HepG2 (cell line): ENCODE results near the gene DQX1. TPM values are rescaled to one million over a fixed set of nuclear protein-coding genes. Genes with fewer than 3 reads are reported as not detected.

ENCODE experiments used
- ATAC-seq: fragments of 200-7000 bp; cut with Tn5 transposase; 3 replicates; pipeline ENCODE4 v1.9.1; 2020; ENCODE audit warnings: mild to moderate bottlenecking, moderate library complexity
- BruUV-seq: library from RNA; stranded (reverse); fragments of 400-500 nt; replicated peaks from 2 replicates; lab custom pipeline; 2021; lab: Mats Ljungman, UMichigan
- CTCF ChIA-PET: fragments of 300-600 bp; formaldehyde crosslinking; extraction: SDS; loops from one replicate; lab custom pipeline; 2021; ENCODE audit warnings: low total read pairs, inconsistent platforms, low intra/inter-chr PET ratio; lab: Yijun Ruan, JAX
- POLR2A ChIA-PET: fragments of 350-600 bp; sonication (Branson Sonifier 250); formaldehyde crosslinking; loops from one replicate; lab custom pipeline; 2020; ENCODE audit warnings: antibody characterized with exemption, inconsistent platforms; lab: Yijun Ruan, JAX
- DNase-seq: peaks from one replicate; pipeline ENCODE4 v3.0.0-alpha.2; 2015; ENCODE audit warnings: low spot score
- FAIRE-seq: peaks from 3 replicates; lab custom pipeline; 2011; peaks lifted over from hg19 to GRCh38; lab: Jason Lieb, UNC
- H2AFZ ChIP-seq: one replicate; pipeline ENCODE4 v1.6.1; 2011; ENCODE audit warnings: low read length, inconsistent platforms
- H3K27ac ChIP-seq: fragments of 300-600 bp; 3 replicates; pipeline ENCODE4 v1.8.0; 2011; ENCODE audit warnings: mixed run types, mild to moderate bottlenecking, mixed read lengths, low read length, inconsistent platforms; ENCODE audit not compliant: insufficient read depth; ENCODE audit errors: extremely low read length
- H3K27me3 ChIP-seq, 2 experiments: fragments of 200-600 bp in 1 of 2; 2 replicates in 1 of 2; 3 replicates in 1 of 2; pipeline versions ENCODE4 v1.6.0 to v1.8.0; 2011; ENCODE audit warnings: low read length in 2 of 2, mild to moderate bottlenecking in 2 of 2, moderate library complexity in 2 of 2, inconsistent platforms in 1 of 2; ENCODE audit not compliant: insufficient read depth in 2 of 2, control insufficient read depth in 1 of 2
- H3K36me3 ChIP-seq, 2 experiments: fragments of 200-600 bp in 1 of 2; replicated peaks in 1 of 2; 2 replicates in 1 of 2; 3 replicates in 1 of 2; pipeline versions ENCODE4 v1.5.1 to v1.8.0; 2011; ENCODE audit warnings: low read length in 2 of 2, inconsistent platforms in 1 of 2; ENCODE audit not compliant: insufficient read depth in 2 of 2, control insufficient read depth in 1 of 2
- H3K4me1 ChIP-seq: 2 replicates; pipeline ENCODE4 v1.5.1; 2012; ENCODE audit warnings: low read length, inconsistent platforms; ENCODE audit not compliant: insufficient read depth
- H3K4me2 ChIP-seq: 2 replicates; pipeline ENCODE4 v1.6.0; 2011; ENCODE audit warnings: low read depth, low read length, inconsistent platforms
- H3K4me3 ChIP-seq, 3 experiments: fragments of 200-600 bp in 1 of 3; sonication (generic), shearing (Covaris generic) in 1 of 3; replicated peaks in 1 of 3; 2 replicates each; pipeline ENCODE4 v1.5.1; 2011 to 2016; ENCODE audit warnings: low read length in 3 of 3, inconsistent platforms in 2 of 3, low read depth in 2 of 3, mild to moderate bottlenecking in 2 of 3, control low read depth in 1 of 3, mixed read lengths in 1 of 3; ENCODE audit not compliant: insufficient read depth in 1 of 3
- H3K79me2 ChIP-seq: one replicate; pipeline ENCODE4 v1.6.1; 2011; ENCODE audit warnings: low read length, inconsistent platforms; ENCODE audit not compliant: insufficient read depth
- H3K9ac ChIP-seq: 2 replicates; pipeline ENCODE4 v1.6.0; 2011; ENCODE audit warnings: mild to moderate bottlenecking, low read depth, low read length, inconsistent platforms; ENCODE audit not compliant: insufficient read depth
- H3K9me3 ChIP-seq: 2 replicates; pipeline ENCODE4 v1.5.1; 2012; ENCODE audit warnings: mild to moderate bottlenecking, low read length
- H4K20me1 ChIP-seq: 2 replicates; pipeline ENCODE4 v1.6.0; 2011; ENCODE audit warnings: inconsistent platforms, mild to moderate bottlenecking, low read length, moderate library complexity; ENCODE audit not compliant: insufficient read depth
- AFF4 ChIP-seq: sonication (generic); formaldehyde crosslinking; IDR thresholded peaks from 2 replicates; pipeline ENCODE4 v1.4.0; 2020; ENCODE audit warnings: missing genetic modification reagents
- CHD4 ChIP-seq: fragments of 200-600 bp; sonication (generic); IDR thresholded peaks from 2 replicates; pipeline ENCODE4 v1.7.0; 2017; ENCODE audit warnings: mild to moderate bottlenecking, low read length, borderline replicate concordance
- ETV5 ChIP-seq: IDR thresholded peaks from 2 replicates; pipeline ENCODE4 v1.6.1; 2018; ENCODE audit warnings: missing biosample characterization, missing genetic modification reagents, inconsistent platforms, borderline replicate concordance
- MEIS1 ChIP-seq: sonication (generic); formaldehyde crosslinking; IDR thresholded peaks from 2 replicates; pipeline ENCODE4 v1.9.0; 2021; ENCODE audit warnings: mild to moderate bottlenecking, missing genetic modification reagents, moderate library complexity, borderline replicate concordance
- MIER2 ChIP-seq: IDR thresholded peaks from 2 replicates; pipeline ENCODE4 v1.6.1; 2016; ENCODE audit warnings: missing biosample characterization, missing genetic modification reagents
- POGK ChIP-seq: sonication (generic); formaldehyde crosslinking; conservative IDR thresholded peaks from 2 replicates; pipeline ENCODE4 v1.8.0; 2022; ENCODE audit warnings: mild to moderate bottlenecking, moderate library complexity, missing genetic modification reagents
- POLR2G ChIP-seq: fragments of 200-400 bp; formaldehyde crosslinking; IDR thresholded peaks from 2 replicates; pipeline ENCODE4 v1.6.1; 2018; ENCODE audit warnings: mild to moderate bottlenecking, low read depth, low read length, moderate library complexity
- ZNF160 ChIP-seq: sonication (generic); formaldehyde crosslinking; IDR thresholded peaks from 2 replicates; pipeline ENCODE4 v1.8.0; 2022; ENCODE audit warnings: mild to moderate bottlenecking, inconsistent platforms, missing genetic modification reagents
- ZNF232 ChIP-seq: sonication (generic); formaldehyde crosslinking; IDR thresholded peaks from 2 replicates; pipeline ENCODE4 v1.4.0; 2020; ENCODE audit warnings: missing genetic modification reagents, borderline replicate concordance
- ZNF335 ChIP-seq: sonication (generic); formaldehyde crosslinking; IDR thresholded peaks from 2 replicates; pipeline ENCODE4 v1.4.0; 2020; ENCODE audit warnings: missing genetic modification reagents
- ZNF598 ChIP-seq: sonication (generic); formaldehyde crosslinking; IDR thresholded peaks from 2 replicates; pipeline ENCODE4 v1.5.1; 2020; ENCODE audit warnings: mild to moderate bottlenecking, missing genetic modification reagents, borderline replicate concordance
- ZNF770 ChIP-seq: sonication (generic); formaldehyde crosslinking; IDR thresholded peaks from 2 replicates; pipeline ENCODE4 v1.5.0; 2020; ENCODE audit warnings: mild to moderate bottlenecking, missing genetic modification reagents
- ZNF784 ChIP-seq: sonication (generic); formaldehyde crosslinking; IDR thresholded peaks from 2 replicates; pipeline ENCODE4 v1.5.1; 2020; ENCODE audit warnings: missing genetic modification reagents, mild to moderate bottlenecking, borderline replicate concordance
- WGBS: methylation state at CpG from one replicate; pipeline ENCODE4 v1.1.6; 2017; ENCODE audit warnings: low lambda C conversion rate; 5-methylcytosine and 5-hydroxymethylcytosine counted together
- in situ Hi-C: cut with HindIII; loops from 2 replicates; pipeline ENCODE4 v1.10.0; 2017; ENCODE audit warnings: low pct_unique_long_range_greater_than_20kb; ENCODE audit not compliant: extremely low pct_ligation_motif_present
- intact Hi-C: fragments of 100-400 bp; cut with micrococcal nuclease; formaldehyde crosslinking; loops from one replicate; pipeline ENCODE4 v1.10.0; 2022; ENCODE audit not compliant: unreplicated experiment
- polyA plus RNA-seq, 8 experiments: library from polyadenylated mRNA; depleted of rRNA in 3 of 8; stranded (reverse) in 7 of 8; unstranded in 1 of 8; fragments of >200 nt; fragmentation: Illumina TruSeq in 4 of 8; extraction: Trizol in 4 of 8; gene quantifications; 2 replicates each; pipeline versions ENCODE4 v1.2.1 to v1.2.3, GENCODE V29; 2011 to 2016; ENCODE audit warnings: low read depth in 4 of 8, missing spikeins in 1 of 8, mixed read lengths in 1 of 8; ENCODE audit not compliant: insufficient read depth in 1 of 8
- total RNA-seq, 5 experiments: library from RNA; depleted of rRNA; stranded (reverse); fragments of >200 nt; fragmentation: Illumina TruSeq; extraction: Trizol; gene quantifications; 2 replicates each; pipeline ENCODE4 v1.2.3, GENCODE V29; 2016; ENCODE audit warnings: low read depth in 1 of 5

The DQX1 gene
- total and polyA plus RNA-seq, 2 of the 13 experiments (the other 11 are each of a cell fraction or from before 2014, with no cell fraction given): 27.6 to 89.8 TPM

GRCh38 chr2:74501335-74502071 lies 24.5 kb downstream of the DQX1 start:
- 6% methylated on average over 17 of the region's 18 CpGs for WGBS
- H3K4me1 ChIP-seq: peaks cover 77% of the 10 kb centered on the region
- H3K79me2 ChIP-seq: peaks cover 48% of the 10 kb centered on the region
- H3K9me3 ChIP-seq: no peaks in the 10 kb centered on the region
- POLR2A ChIA-PET: interaction anchor here (0.7 to 16.5 kb wide), 17 partner anchors 9 to 1324 kb away, joined by 3 to 795 read pairs (median 22); partner anchors contain the start of genes AUP1, CCDC142, DQX1 and HTRA2
- H3K4me3 ChIP-seq: peak overlapping the region; percentile 67 to 86 (median 82)
- peak overlapping the region; percentile 92 for H3K4me2 ChIP-seq
- H3K36me3 ChIP-seq: no peaks in the 10 kb centered on the region; a peak in 3 of 5 replicates
- peak overlapping the region; percentile 83 for H3K9ac ChIP-seq
- DNase-seq (peak; percentile 64), FAIRE-seq (peak; percentile 67), ATAC-seq (peak; percentile 4)
- no peaks in the 10 kb centered on the region; a peak in 1 of 5 replicates for H3K27me3 ChIP-seq
- CTCF ChIA-PET: interaction anchor here (1.5 to 2.9 kb wide), 2 partner anchors 13 to 18 kb away, joined by 5 to 20 read pairs; partner anchors contain the start of genes CCDC142 and TTC31
- BruUV-seq: TSS peak; percentile 41
- in situ Hi-C loops: no loop called here
- no peaks in the 10 kb centered on the region for H4K20me1 ChIP-seq
- H2AFZ ChIP-seq: no peak overlapping the region
- H3K27ac ChIP-seq: peak overlapping the region; percentile 89
- intact Hi-C loops: loop anchor here (1.0 to 2.0 kb wide), 2 partner anchors 18 to 61 kb away; partner anchors contain the start of genes RTKN and TTC31
- TF ChIP-seq MEIS1: no peak
- no peak for TF ChIP-seq ZNF160 (CRISPR knock-in tag)
- no peak; the same call in 1 of the 2 replicates for TF ChIP-seq ZNF335 (CRISPR knock-in tag)
- TF ChIP-seq MIER2 (CRISPR knock-in tag): 0 out of 2 replicates have a peak, but pooled peaks have one; percentile 49
- 0 out of 2 replicates have a peak, but pooled peaks have one; percentile 42 for TF ChIP-seq ZNF598
- TF ChIP-seq ETV5: no peak
- TF ChIP-seq ZNF232: no peak
- no peak for TF ChIP-seq AFF4 (CRISPR knock-in tag)
- TF ChIP-seq POGK (CRISPR knock-in tag): no peak
- TF ChIP-seq CHD4: no peak
- peak; percentile 44; the same call in 1 of the 2 replicates for TF ChIP-seq POLR2G
- no peak; the same call in none of the 2 replicates for TF ChIP-seq ZNF770 (CRISPR knock-in tag)
- no peak for TF ChIP-seq ZNF784
